HepG2 (cell line): ENCODE data around the gene TNIP1. TPM values are rescaled to one million over a fixed set of nuclear protein-coding genes. Genes with fewer than 3 reads are reported as not detected.
A peak's percentile ranks its signal among the peaks of the same experiment; 100 is the strongest.

Experiments
- ATAC-seq: fragments of 200-7000 bp; cut with Tn5 transposase; 3 replicates; pipeline ENCODE4 v1.9.1; 2020; ENCODE audit warnings: mild to moderate bottlenecking, moderate library complexity
- BruUV-seq: library from RNA; stranded (reverse); fragments of 400-500 nt; replicated peaks from 2 replicates; lab custom pipeline; 2021; lab: Mats Ljungman, UMichigan
- CTCF ChIA-PET: fragments of 300-600 bp; formaldehyde crosslinking; extraction: SDS; loops from one replicate; lab custom pipeline; 2021; ENCODE audit warnings: low total read pairs, inconsistent platforms, low intra/inter-chr PET ratio; lab: Yijun Ruan, JAX
- POLR2A ChIA-PET: fragments of 350-600 bp; sonication (Branson Sonifier 250); formaldehyde crosslinking; loops from one replicate; lab custom pipeline; 2020; ENCODE audit warnings: antibody characterized with exemption, inconsistent platforms; lab: Yijun Ruan, JAX
- DNase-seq: peaks from one replicate; pipeline ENCODE4 v3.0.0-alpha.2; 2015; ENCODE audit warnings: low spot score
- FAIRE-seq: peaks from 3 replicates; lab custom pipeline; 2011; peaks lifted over from hg19 to GRCh38; lab: Jason Lieb, UNC
- H2AFZ ChIP-seq: one replicate; pipeline ENCODE4 v1.6.1; 2011; ENCODE audit warnings: low read length, inconsistent platforms
- H3K27ac ChIP-seq: fragments of 300-600 bp; 3 replicates; pipeline ENCODE4 v1.8.0; 2011; ENCODE audit warnings: mixed run types, mild to moderate bottlenecking, mixed read lengths, low read length, inconsistent platforms; ENCODE audit not compliant: insufficient read depth; ENCODE audit errors: extremely low read length
- H3K27me3 ChIP-seq, 2 experiments: fragments of 200-600 bp in 1 of 2; 2 replicates in 1 of 2; 3 replicates in 1 of 2; pipeline versions ENCODE4 v1.6.0 to v1.8.0; 2011; ENCODE audit warnings: low read length in 2 of 2, mild to moderate bottlenecking in 2 of 2, moderate library complexity in 2 of 2, inconsistent platforms in 1 of 2; ENCODE audit not compliant: insufficient read depth in 2 of 2, control insufficient read depth in 1 of 2
- H3K36me3 ChIP-seq, 2 experiments: fragments of 200-600 bp in 1 of 2; replicated peaks in 1 of 2; 2 replicates in 1 of 2; 3 replicates in 1 of 2; pipeline versions ENCODE4 v1.5.1 to v1.8.0; 2011; ENCODE audit warnings: low read length in 2 of 2, inconsistent platforms in 1 of 2; ENCODE audit not compliant: insufficient read depth in 2 of 2, control insufficient read depth in 1 of 2
- H3K4me1 ChIP-seq: 2 replicates; pipeline ENCODE4 v1.5.1; 2012; ENCODE audit warnings: low read length, inconsistent platforms; ENCODE audit not compliant: insufficient read depth
- H3K4me2 ChIP-seq: 2 replicates; pipeline ENCODE4 v1.6.0; 2011; ENCODE audit warnings: low read depth, low read length, inconsistent platforms
- H3K4me3 ChIP-seq, 3 experiments: fragments of 200-600 bp in 1 of 3; sonication (generic), shearing (Covaris generic) in 1 of 3; replicated peaks in 1 of 3; 2 replicates each; pipeline ENCODE4 v1.5.1; 2011 to 2016; ENCODE audit warnings: low read length in 3 of 3, inconsistent platforms in 2 of 3, low read depth in 2 of 3, mild to moderate bottlenecking in 2 of 3, control low read depth in 1 of 3, mixed read lengths in 1 of 3; ENCODE audit not compliant: insufficient read depth in 1 of 3
- H3K79me2 ChIP-seq: one replicate; pipeline ENCODE4 v1.6.1; 2011; ENCODE audit warnings: low read length, inconsistent platforms; ENCODE audit not compliant: insufficient read depth
- H3K9ac ChIP-seq: 2 replicates; pipeline ENCODE4 v1.6.0; 2011; ENCODE audit warnings: mild to moderate bottlenecking, low read depth, low read length, inconsistent platforms; ENCODE audit not compliant: insufficient read depth
- H3K9me3 ChIP-seq: 2 replicates; pipeline ENCODE4 v1.5.1; 2012; ENCODE audit warnings: mild to moderate bottlenecking, low read length
- H4K20me1 ChIP-seq: 2 replicates; pipeline ENCODE4 v1.6.0; 2011; ENCODE audit warnings: inconsistent platforms, mild to moderate bottlenecking, low read length, moderate library complexity; ENCODE audit not compliant: insufficient read depth
- CHD4 ChIP-seq: fragments of 200-600 bp; sonication (generic); IDR thresholded peaks from 2 replicates; pipeline ENCODE4 v1.7.0; 2017; ENCODE audit warnings: mild to moderate bottlenecking, low read length, borderline replicate concordance
- HDAC1 ChIP-seq: sonication (generic); formaldehyde crosslinking; IDR thresholded peaks from 2 replicates; pipeline ENCODE4 v1.5.1; 2020; ENCODE audit warnings: mild to moderate bottlenecking, missing genetic modification reagents
- POGZ ChIP-seq: sonication (generic); formaldehyde crosslinking; IDR thresholded peaks from 2 replicates; pipeline ENCODE4 v1.4.0; 2020; ENCODE audit warnings: mild to moderate bottlenecking, missing genetic modification reagents
- ZNF292 ChIP-seq: sonication (generic); formaldehyde crosslinking; IDR thresholded peaks from 2 replicates; pipeline ENCODE4 v1.8.1; 2022; ENCODE audit warnings: mild to moderate bottlenecking, low read depth, missing genetic modification reagents, borderline replicate concordance
- ZNF350 ChIP-seq: sonication (generic); formaldehyde crosslinking; IDR thresholded peaks from 2 replicates; pipeline ENCODE4 v1.4.0; 2020; ENCODE audit warnings: mild to moderate bottlenecking, low read depth, missing genetic modification reagents, borderline replicate concordance
- ZNF7 ChIP-seq: IDR thresholded peaks from 2 replicates; pipeline ENCODE4 v1.6.1; 2016; ENCODE audit warnings: missing biosample characterization, missing genetic modification reagents
- WGBS: methylation state at CpG from one replicate; pipeline ENCODE4 v1.1.6; 2017; ENCODE audit warnings: low lambda C conversion rate; 5-methylcytosine and 5-hydroxymethylcytosine counted together
- in situ Hi-C: cut with HindIII; loops from 2 replicates; pipeline ENCODE4 v1.10.0; 2017; ENCODE audit warnings: low pct_unique_long_range_greater_than_20kb; ENCODE audit not compliant: extremely low pct_ligation_motif_present
- intact Hi-C: fragments of 100-400 bp; cut with micrococcal nuclease; formaldehyde crosslinking; loops from one replicate; pipeline ENCODE4 v1.10.0; 2022; ENCODE audit not compliant: unreplicated experiment
- polyA plus RNA-seq, 8 experiments: library from polyadenylated mRNA; depleted of rRNA in 3 of 8; stranded (reverse) in 7 of 8; unstranded in 1 of 8; fragments of >200 nt; fragmentation: Illumina TruSeq in 4 of 8; extraction: Trizol in 4 of 8; gene quantifications; 2 replicates each; pipeline versions ENCODE4 v1.2.1 to v1.2.3, GENCODE V29; 2011 to 2016; ENCODE audit warnings: low read depth in 4 of 8, missing spikeins in 1 of 8, mixed read lengths in 1 of 8; ENCODE audit not compliant: insufficient read depth in 1 of 8
- total RNA-seq, 5 experiments: library from RNA; depleted of rRNA; stranded (reverse); fragments of >200 nt; fragmentation: Illumina TruSeq; extraction: Trizol; gene quantifications; 2 replicates each; pipeline ENCODE4 v1.2.3, GENCODE V29; 2016; ENCODE audit warnings: low read depth in 1 of 5

TNIP1 gene
- total and polyA plus RNA-seq, 2 of the 13 experiments (the other 11 are each of a cell fraction or from before 2014, with no cell fraction given), result 26.2 to 45.9 TPM

- TF ChIP-seq CHD4, result no peak
- TF ChIP-seq ZNF292 (CRISPR knock-in tag), result 0 out of 2 replicates have a peak, but pooled peaks have one; percentile 45
- TF ChIP-seq POGZ (CRISPR knock-in tag), result no peak
Measured at GRCh38 chr5:151086905-151087360, 6.1 kb upstream of the TNIP1 start (continued).

GRCh38 chr5:151086192-151086869 is 5.5 kb upstream of the TNIP1 start:
- H3K36me3 ChIP-seq, result no peaks in the 10 kb centered on the region
- intact Hi-C loops, result loop anchor here (5.0 kb wide), 1 partner anchor 34 kb away; no protein-coding TSS in a partner anchor
- H3K27me3 ChIP-seq, result peaks cover 2 to 10% of the 10 kb centered on the region in 2 experiments; a peak in 2 of 5 replicates
- peak overlapping the region; percentile 7 for H2AFZ ChIP-seq
- FAIRE-seq, result no peak
- peaks cover 7% of the 10 kb centered on the region for H3K79me2 ChIP-seq
- no peak overlapping the region for H3K9ac ChIP-seq
- TF ChIP-seq HDAC1 (CRISPR knock-in tag) (0 out of 2 replicates have a peak, but pooled peaks have one; percentile 12), ZNF7 (CRISPR knock-in tag) (no peak), ZNF350 (0 out of 2 replicates have a peak, but pooled peaks have one; percentile 19)
- BruUV-seq, result no TSS peak
- CTCF ChIA-PET, result no interaction called here
- H3K4me2 ChIP-seq, result peak overlapping the region; percentile 87
- no peak for DNase-seq
- H4K20me1 ChIP-seq, result no peaks in the 10 kb centered on the region
- 37% methylated on average over 6 of the region's 6 CpGs for WGBS
- H3K4me1 ChIP-seq, result peaks cover 50% of the 10 kb centered on the region
- H3K9me3 ChIP-seq, result no peaks in the 10 kb centered on the region
- in situ Hi-C loops, result no loop called here
- POLR2A ChIA-PET, result interaction anchor here (1.1 to 1.3 kb wide), 4 partner anchors 15 to 166 kb away, joined by 3 read pairs; partner anchors contain the start of gene GPX3
- peak overlapping the region in 2 of 3 experiments; percentile 36 to 69; a peak in 3 of 6 replicates for H3K4me3 ChIP-seq
- ATAC-seq, result peak; percentile 11
- H3K27ac ChIP-seq, result no peak overlapping the region
